ENCODE measurements around the gene SUMO4.
"Not testable (repeated sequence)": the region's sequence is repeated elsewhere in the genome, so short reads cannot be mapped to it uniquely, and the experiment has no call there.

Gene SUMO4

GRCh38 chr6:149431905-149432775 lies 32.1 kb downstream of the SUMO4 start:
- peak; percentile 78 to 80 for DNase-seq (ENCODE audit: low read depth in 2 of 2)

GRCh38 chr6:149433405-149433804 lies 33.3 kb downstream of the SUMO4 start:
- DNase-seq (ENCODE audit: low read depth in 2 of 2): no peak

- DNase-seq (ENCODE audit: low read depth in 2 of 2): no peak
Observed at GRCh38 chr6:149433881-149434280, 33.8 kb downstream of the SUMO4 start.

GRCh38 chr6:149435919-149436586 lies 36.0 kb downstream of the SUMO4 start:
- DNase-seq (ENCODE audit: low read depth in 2 of 2): no peak

GRCh38 chr6:149436647-149437046 lies 36.6 kb downstream of the SUMO4 start:
- no peak for DNase-seq (ENCODE audit: low read depth in 2 of 2)

GRCh38 chr6:149437212-149437611 lies 37.1 kb downstream of the SUMO4 start:
- no peak for DNase-seq (ENCODE audit: low read depth in 2 of 2)

- DNase-seq (ENCODE audit: low read depth in 2 of 2): no peak
Observed at GRCh38 chr6:149438855-149439254, 38.8 kb downstream of the SUMO4 start.

- no peak for DNase-seq (ENCODE audit: low read depth in 2 of 2)
Observed at GRCh38 chr6:149439626-149440025, 39.6 kb downstream of the SUMO4 start.

GRCh38 chr6:149440735-149441671 lies 40.9 kb downstream of the SUMO4 start:
- DNase-seq (ENCODE audit: low read depth in 2 of 2): no peak

GRCh38 chr6:149441740-149442139 lies 41.7 kb downstream of the SUMO4 start:
- no peak for DNase-seq (ENCODE audit: low read depth in 2 of 2)

- DNase-seq (ENCODE audit: low read depth in 2 of 2): no peak
Observed at GRCh38 chr6:149443411-149444181, 43.5 kb downstream of the SUMO4 start.

GRCh38 chr6:149444360-149445094 lies 44.5 kb downstream of the SUMO4 start:
- DNase-seq (ENCODE audit: low read depth in 2 of 2): not testable (repeated sequence)

GRCh38 chr6:149445095-149445466 lies 45.0 kb downstream of the SUMO4 start:
- no peak for DNase-seq (ENCODE audit: low read depth in 2 of 2)

- no peak for DNase-seq (ENCODE audit: low read depth in 2 of 2)
Observed at GRCh38 chr6:149445573-149445972, 45.5 kb downstream of the SUMO4 start.

GRCh38 chr6:149446791-149447376 lies 46.8 kb downstream of the SUMO4 start:
- no peak for DNase-seq (ENCODE audit: low read depth in 2 of 2)

GRCh38 chr6:149448821-149449453 lies 48.9 kb downstream of the SUMO4 start:
- DNase-seq (ENCODE audit: low read depth in 2 of 2): no peak

- no peak for DNase-seq (ENCODE audit: low read depth in 2 of 2)
Observed at GRCh38 chr6:149449831-149450678, 50.0 kb downstream of the SUMO4 start.
